A549 (cell line): ENCODE results near the gene ATP8A2.

ENCODE experiments used
- CTCF ChIP-seq: fragments of >200 bp; sonication (Bioruptor Twin); formaldehyde crosslinking; IDR thresholded peaks from 3 replicates; pipeline ENCODE4 v1.5.1; 2016
- EP300 ChIP-seq, 2 experiments: fragments of >200 bp; sonication (Bioruptor Twin); formaldehyde crosslinking; IDR thresholded peaks; 2 replicates in 1 of 2; 3 replicates in 1 of 2; pipeline ENCODE4 v1.6.1; 2016 to 2017
- HMGXB4 ChIP-seq: fragments of 250-450 bp; sonication (Bioruptor Pico); IDR thresholded peaks from 2 replicates; pipeline ENCODE4 v1.5.0; 2021; ENCODE audit warnings: mild to moderate bottlenecking, moderate library complexity, borderline replicate concordance
- JUN ChIP-seq, 2 experiments: fragments of >200 bp; sonication (Bioruptor Twin); formaldehyde crosslinking; IDR thresholded peaks; 2 replicates in 1 of 2; 3 replicates in 1 of 2; pipeline ENCODE4 v1.6.1; 2016 to 2017
- MAFK ChIP-seq: fragments of 450-650 bp; IDR thresholded peaks from 2 replicates; pipeline ENCODE4 v1.6.1; 2014; ENCODE audit not compliant: partially characterized antibody
- POLR2A ChIP-seq: IDR thresholded peaks from 2 replicates; pipeline ENCODE4 v1.6.1; 2012; ENCODE audit warnings: mild to moderate bottlenecking, low read length
- USF2 ChIP-seq: fragments of 450-650 bp; IDR thresholded peaks from 2 replicates; pipeline ENCODE4 v1.6.1; 2014; ENCODE audit warnings: antibody characterized with exemption
- ZNF302 ChIP-seq: fragments of 250-450 bp; sonication (Bioruptor Pico); IDR thresholded peaks from 2 replicates; pipeline ENCODE4 v1.9.0; 2021; ENCODE audit warnings: inconsistent platforms, mild to moderate bottlenecking, moderate library complexity

GRCh38 chr13:25578526-25578925 is 206.8 kb downstream of the ATP8A2 start:
- TF ChIP-seq CTCF (no peak), ZNF302 (CRISPR knock-in tag) (no peak), EP300 (IDR thresholded peaks at IDR 0.05) (no peak), MAFK (no peak), JUN (IDR thresholded peaks at IDR 0.05) (no peak), USF2 (no peak), HMGXB4 (CRISPR knock-in tag) (no peak), POLR2A (no peak)
